22Rv1 (cell line): Measurements from ENCODE around the gene IVD.

Experiments
- CTCF ChIP-seq: fragments of 450-650 bp; IDR thresholded peaks from 2 replicates; pipeline ENCODE4 v1.5.1; 2017; ENCODE audit warnings: mild to moderate bottlenecking
- ZFX ChIP-seq: fragments of 450-650 bp; IDR thresholded peaks from 2 replicates; pipeline ENCODE4 v1.6.1; 2017; ENCODE audit warnings: antibody characterized with exemption, borderline replicate concordance

- no peak for TF ChIP-seq CTCF
- no peak for TF ChIP-seq ZFX
Observed at GRCh38 chr15:40388941-40389823, 16.4 kb upstream of the IVD start.
